Gastrocnemius medialis (tissue), 4 donors: Measurements from ENCODE around the gene SPRR1B. TPM values are rescaled to one million over a fixed set of nuclear protein-coding genes. Genes with fewer than 3 reads are reported as not detected.
"Not testable (repeated sequence)": the region's sequence is repeated elsewhere in the genome, so short reads cannot be mapped to it uniquely, and the experiment has no call there.

Source experiments
- ATAC-seq, 2 donors: fragments of 150-250 bp; one replicate each; pipeline ENCODE4 v1.9.1; 2016
- DNase-seq, 2 donors: peaks; one replicate each; pipeline ENCODE4 v3.0.0-alpha.2; 2019
- H3K27ac ChIP-seq, 4 donors: fragments of 200-600 bp; sonication (generic); 1 replicate in 1 of 4; 2 replicates in 3 of 4; pipeline ENCODE4 v1.5.1; 2016 to 2018; ENCODE audit warnings: mild to moderate bottlenecking in 2 of 4, moderate library complexity in 1 of 4
- H3K27me3 ChIP-seq, 3 donors: fragments of 200-600 bp; sonication (generic) in 2 of 3; 1 replicate in 1 of 3; 2 replicates in 2 of 3; pipeline versions ENCODE4 v1.5.1 to v1.6.0; 2016 to 2019; ENCODE audit warnings: mild to moderate bottlenecking in 1 of 3, moderate library complexity in 1 of 3
- H3K36me3 ChIP-seq, 2 donors: fragments of 200-600 bp; sonication (generic) in 1 of 2; one replicate each; pipeline ENCODE4 v1.5.1; 2017 to 2018
- H3K4me1 ChIP-seq, 2 donors: fragments of 200-600 bp; sonication (generic) in 1 of 2; one replicate each; pipeline ENCODE4 v1.5.1; 2016 to 2017; ENCODE audit warnings: mild to moderate bottlenecking in 2 of 2
- H3K4me3 ChIP-seq, 4 donors: fragments of 200-600 bp; sonication (generic) in 3 of 4; 1 replicate in 1 of 4; 2 replicates in 3 of 4; pipeline ENCODE4 v1.5.1; 2016 to 2019; ENCODE audit warnings: mild to moderate bottlenecking in 2 of 4
- H3K9me3 ChIP-seq, 3 donors: fragments of 200-600 bp; sonication (generic) in 2 of 3; 1 replicate in 1 of 3; 2 replicates in 2 of 3; pipeline ENCODE4 v1.5.1; 2016 to 2019
- CTCF ChIP-seq, 5 experiments: fragments of 450-650 bp in 3 of 5; fragments of 200-600 bp in 2 of 5; sonication (generic) in 2 of 5; IDR thresholded peaks in 4 of 5; conservative IDR thresholded peaks in 1 of 5; 1 replicate in 4 of 5; 2 replicates in 1 of 5; pipeline ENCODE4 v1.5.1; 2016 to 2019; ENCODE audit warnings: antibody characterized with exemption in 5 of 5, mild to moderate bottlenecking in 3 of 5, moderate library complexity in 3 of 5
- POLR2A ChIP-seq, 2 donors: fragments of 450-650 bp; IDR thresholded peaks; one replicate each; pipeline ENCODE4 v1.6.1; 2017; ENCODE audit warnings: antibody characterized with exemption in 2 of 2, mild to moderate bottlenecking in 2 of 2, moderate library complexity in 2 of 2
- in situ Hi-C, 4 donors: fragments of 200-750 bp; cut with MboI; loops; one replicate each; pipeline versions ENCODE4 v1.15.0 to v1.8.0; 2017; ENCODE audit warnings: low sequenced_read_pairs in 4 of 4
- intact Hi-C: fragments of 100-400 bp; cut with DNase I; formaldehyde crosslinking; loops from one replicate; pipeline ENCODE4 v1.15.1; 2023; ENCODE audit warnings: low total_unique reads
- total RNA-seq, 4 donors: library from RNA; depleted of rRNA; stranded (reverse); fragments of >200 nt; gene quantifications; one replicate each; pipeline versions ENCODE4 v1.1.0 to v1.2.3, GENCODE V29; 2016

The SPRR1B gene
- total RNA-seq, 4 donors from 2014 or later = not detected

GRCh38 chr1:152998476-152998875 lies 32.5 kb upstream of the SPRR1B start:
- intact Hi-C loops = no loop called here
- no peak overlapping the region for H3K27ac ChIP-seq
- H3K4me3 ChIP-seq = no peak overlapping the region
- no peaks in the 10 kb centered on the region for H3K4me1 ChIP-seq
- ATAC-seq (no peak), DNase-seq (no peak)
- in situ Hi-C loops = no loop called here
- TF ChIP-seq CTCF (IDR thresholded peaks at IDR 0.05 in 4 of 5, conservative IDR thresholded peaks at IDR 0.05 in 1 of 5) = no peak
- TF ChIP-seq POLR2A (IDR thresholded peaks at IDR 0.05) = no peak
- H3K36me3 ChIP-seq = no peaks in the 10 kb centered on the region
- no peaks in the 10 kb centered on the region for H3K9me3 ChIP-seq
- H3K27me3 ChIP-seq = no peaks in the 10 kb centered on the region

GRCh38 chr1:152999818-153000217 lies 31.2 kb upstream of the SPRR1B start:
- intact Hi-C loops (no loop called here), in situ Hi-C loops (no loop called here)
- DNase-seq (no peak), ATAC-seq (no peak)
- no peaks in the 10 kb centered on the region for H3K36me3 ChIP-seq
- H3K27ac ChIP-seq = no peak overlapping the region
- TF ChIP-seq POLR2A (IDR thresholded peaks at IDR 0.05) (no peak), CTCF (IDR thresholded peaks at IDR 0.05 in 4 of 5, conservative IDR thresholded peaks at IDR 0.05 in 1 of 5) (no peak)
- no peak overlapping the region for H3K4me3 ChIP-seq
- no peaks in the 10 kb centered on the region for H3K4me1 ChIP-seq
- no peaks in the 10 kb centered on the region for H3K27me3 ChIP-seq
- no peaks in the 10 kb centered on the region for H3K9me3 ChIP-seq

GRCh38 chr1:153000294-153000693 lies 30.7 kb upstream of the SPRR1B start:
- intact Hi-C loops (no loop called here), in situ Hi-C loops (no loop called here)
- H3K27me3 ChIP-seq = no peaks in the 10 kb centered on the region
- H3K9me3 ChIP-seq = no peaks in the 10 kb centered on the region
- H3K4me3 ChIP-seq = no peak overlapping the region
- H3K27ac ChIP-seq = no peak overlapping the region
- no peaks in the 10 kb centered on the region for H3K36me3 ChIP-seq
- DNase-seq (no peak), ATAC-seq (no peak)
- TF ChIP-seq POLR2A (IDR thresholded peaks at IDR 0.05) = no peak
- TF ChIP-seq CTCF (IDR thresholded peaks at IDR 0.05 in 4 of 5, conservative IDR thresholded peaks at IDR 0.05 in 1 of 5) = no peak
- H3K4me1 ChIP-seq = no peaks in the 10 kb centered on the region

- H3K4me3 ChIP-seq = no peak within 1 kb of the TSS
- H3K36me3 ChIP-seq = no peaks in the 10 kb centered on the region
- ATAC-seq (no peak), DNase-seq (no peak)
- intact Hi-C loops (no loop called here), in situ Hi-C loops (no loop called here)
- H3K27ac ChIP-seq = no peak within 1 kb of the TSS
- H3K27me3 ChIP-seq = no peaks in the 10 kb centered on the region
- TF ChIP-seq CTCF (IDR thresholded peaks at IDR 0.05 in 4 of 5, conservative IDR thresholded peaks at IDR 0.05 in 1 of 5) = no peak
- no peak for TF ChIP-seq POLR2A (IDR thresholded peaks at IDR 0.05)
- H3K9me3 ChIP-seq = no peaks in the 10 kb centered on the region
- no peaks in the 10 kb centered on the region for H3K4me1 ChIP-seq
These were observed 29.6 kb upstream of the SPRR1B start, which contains the start of gene SPRR3 for GRCh38 chr1:153001382-153001781. Gene SPRR3, plus strand, starts transcription at chr1:153001749. Its CDS starts 1,272 bp downstream, at chr1:153003021.

- intact Hi-C loops = not testable (repeated sequence)
These were observed 19.7 kb upstream of the SPRR1B start for GRCh38 chr1:153011235-153011758.

GRCh38 chr1:153021829-153022228 lies 9.2 kb upstream of the SPRR1B start:
- not testable (repeated sequence) for ATAC-seq

More at GRCh38 chr1:153011235-153011758, 19.7 kb upstream of the SPRR1B start:
- H3K36me3 ChIP-seq, in situ Hi-C loops, H3K27ac ChIP-seq, H3K4me3 ChIP-seq, ATAC-seq, DNase-seq, H3K27me3 ChIP-seq, H3K9me3 ChIP-seq, H3K4me1 ChIP-seq: not testable (repeated sequence)

GRCh38 chr1:153022340-153022739 lies 8.7 kb upstream of the SPRR1B start:
- H3K4me3 ChIP-seq, H3K9me3 ChIP-seq, H3K27me3 ChIP-seq, ATAC-seq, H3K36me3 ChIP-seq, H3K27ac ChIP-seq, in situ Hi-C loops, DNase-seq, intact Hi-C loops, H3K4me1 ChIP-seq: not testable (repeated sequence)

More at GRCh38 chr1:153021829-153022228, 9.2 kb upstream of the SPRR1B start:
- H3K27ac ChIP-seq, DNase-seq, intact Hi-C loops, in situ Hi-C loops, H3K4me1 ChIP-seq, H3K27me3 ChIP-seq, H3K36me3 ChIP-seq, H3K9me3 ChIP-seq, H3K4me3 ChIP-seq: not testable (repeated sequence)
